ENCODE data around the gene HNRNPC. TPM values are rescaled to one million over a fixed set of nuclear protein-coding genes. Genes with fewer than 3 reads are reported as not detected.

The HNRNPC gene
- 653 and 683 TPM in 2 replicates for total RNA-seq

DNA sequence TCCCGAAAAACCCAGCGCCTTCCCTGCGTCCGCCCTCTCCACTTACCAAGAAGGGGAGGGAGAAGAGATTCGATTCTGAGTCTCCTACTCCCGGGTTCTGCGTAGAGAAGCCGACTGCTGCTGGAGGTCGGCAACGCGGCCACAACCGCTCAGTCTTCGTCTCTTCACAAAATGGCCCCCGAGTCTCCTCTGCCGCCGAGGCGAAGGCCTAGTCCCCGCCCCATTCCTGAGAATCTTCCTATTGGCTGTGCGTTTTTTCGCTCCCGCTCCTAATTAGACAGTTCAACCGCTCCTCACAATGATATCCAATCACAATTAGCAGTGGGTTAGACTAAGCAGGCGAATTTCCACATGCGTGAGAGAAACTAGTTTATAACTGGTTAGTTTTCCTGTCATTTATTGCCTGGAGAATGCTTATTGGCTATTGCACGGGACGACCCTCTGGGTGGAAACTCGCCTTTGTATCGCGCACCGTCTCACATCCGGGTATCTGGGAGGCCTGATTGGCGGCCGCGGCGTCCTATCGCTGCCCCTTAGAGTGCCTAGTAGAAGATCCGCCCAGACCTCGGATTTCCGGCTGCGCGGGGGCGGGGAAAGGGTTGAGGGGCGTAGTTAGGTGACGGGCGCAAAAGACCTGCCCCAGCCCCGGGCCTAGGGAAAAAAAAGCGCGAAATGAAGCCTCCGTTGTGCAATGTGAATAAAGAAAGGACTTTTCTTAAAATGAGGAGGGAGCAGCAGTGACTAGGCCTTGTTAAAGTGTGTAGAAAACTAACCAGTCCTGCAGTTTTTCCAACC is at the start of gene HNRNPC:
Gene HNRNPC (minus strand): TSS at position 191 of the 795 bp plus-strand sequence. CDS start 35,249 bp downstream, outside the sequence.
- H3K27ac Mint-ChIP-seq = peak within 1 kb of the TSS; percentile 100
- POLR2A ChIA-PET = interaction anchor here (0.6 to 2.0 kb wide), 16 partner anchors 9 to 927 kb away, joined by 3 to 14 read pairs (median 4); partner anchors contain the start of genes RPGRIP1 and SUPT16H
- H3K4me1 Mint-ChIP-seq = peaks cover 48% of the 10 kb centered on the region
- peaks cover 50% of the 10 kb centered on the region for H3K36me3 Mint-ChIP-seq (ENCODE audit: low read depth)
- peak; percentile 100 for DNase-seq
- no peaks in the 10 kb centered on the region for H3K9me3 Mint-ChIP-seq
- TF ChIP-seq, protein P1, sequence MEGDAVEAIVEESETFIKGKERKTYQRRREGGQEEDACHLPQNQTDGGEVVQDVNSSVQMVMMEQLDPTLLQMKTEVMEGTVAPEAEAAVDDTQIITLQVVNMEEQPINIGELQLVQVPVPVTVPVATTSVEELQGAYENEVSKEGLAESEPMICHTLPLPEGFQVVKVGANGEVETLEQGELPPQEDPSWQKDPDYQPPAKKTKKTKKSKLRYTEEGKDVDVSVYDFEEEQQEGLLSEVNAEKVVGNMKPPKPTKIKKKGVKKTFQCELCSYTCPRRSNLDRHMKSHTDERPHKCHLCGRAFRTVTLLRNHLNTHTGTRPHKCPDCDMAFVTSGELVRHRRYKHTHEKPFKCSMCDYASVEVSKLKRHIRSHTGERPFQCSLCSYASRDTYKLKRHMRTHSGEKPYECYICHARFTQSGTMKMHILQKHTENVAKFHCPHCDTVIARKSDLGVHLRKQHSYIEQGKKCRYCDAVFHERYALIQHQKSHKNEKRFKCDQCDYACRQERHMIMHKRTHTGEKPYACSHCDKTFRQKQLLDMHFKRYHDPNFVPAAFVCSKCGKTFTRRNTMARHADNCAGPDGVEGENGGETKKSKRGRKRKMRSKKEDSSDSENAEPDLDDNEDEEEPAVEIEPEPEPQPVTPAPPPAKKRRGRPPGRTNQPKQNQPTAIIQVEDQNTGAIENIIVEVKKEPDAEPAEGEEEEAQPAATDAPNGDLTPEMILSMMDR (IDR thresholded peaks at IDR 0.05) = no peak
- CTCF ChIA-PET = no interaction called here
- H3K4me3 Mint-ChIP-seq = peak within 1 kb of the TSS; percentile 100
- peak; percentile 87 for ATAC-seq (ENCODE audit: low read depth)
- intact Hi-C loops (cut with micrococcal nuclease) = loop anchor here (1.0 to 10.0 kb wide), 9 partner anchors 39 to 645 kb away; partner anchors contain the start of genes CHD8, RNASE4, SUPT16H and TMEM253
- no peaks in the 10 kb centered on the region for H3K27me3 Mint-ChIP-seq

DNA sequence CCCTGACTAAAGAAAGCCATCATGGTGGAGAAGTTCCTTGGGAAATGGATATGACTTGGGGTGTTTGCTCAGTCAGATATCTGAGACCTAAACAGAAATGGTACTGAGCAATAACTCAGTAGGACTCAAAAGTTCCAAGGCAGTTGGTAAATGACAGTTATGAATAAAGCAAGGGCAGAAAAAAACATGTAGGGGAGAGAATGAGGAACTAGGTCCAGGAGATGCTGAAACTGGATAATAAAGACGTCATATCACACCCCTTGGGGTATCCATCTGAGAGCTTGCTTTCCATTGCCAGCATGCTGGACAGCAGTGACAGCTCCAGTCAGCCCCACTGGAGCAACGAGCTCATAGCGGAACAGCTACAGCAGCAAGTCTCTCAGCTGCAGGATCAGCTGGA is 48.2 kb upstream of the HNRNPC start:
- ChIA-PET POLR2A (interaction anchor here (0.5 to 2.0 kb wide), 7 partner anchors 9 to 64 kb away, joined by 3 to 7 read pairs (median 4); no protein-coding TSS in a partner anchor), CTCF (no interaction called here)
- Mint-ChIP-seq H3K36me3 (ENCODE audit: low read depth) (no peaks in the 10 kb centered on the region), H3K27ac (peak overlapping the region; percentile 64), H3K27me3 (no peaks in the 10 kb centered on the region), H3K9me3 (no peaks in the 10 kb centered on the region), H3K4me3 (peak overlapping the region; percentile 25), H3K4me1 (peaks cover 22% of the 10 kb centered on the region)
- TF ChIP-seq, protein P1 (IDR thresholded peaks at IDR 0.05) = no peak
- intact Hi-C loops (cut with micrococcal nuclease) = loop anchor here (1.0 kb wide), 1 partner anchor 9 kb away; no protein-coding TSS in a partner anchor
- ATAC-seq (ENCODE audit: low read depth) (peak; percentile 86), DNase-seq (no peak)

DNA sequence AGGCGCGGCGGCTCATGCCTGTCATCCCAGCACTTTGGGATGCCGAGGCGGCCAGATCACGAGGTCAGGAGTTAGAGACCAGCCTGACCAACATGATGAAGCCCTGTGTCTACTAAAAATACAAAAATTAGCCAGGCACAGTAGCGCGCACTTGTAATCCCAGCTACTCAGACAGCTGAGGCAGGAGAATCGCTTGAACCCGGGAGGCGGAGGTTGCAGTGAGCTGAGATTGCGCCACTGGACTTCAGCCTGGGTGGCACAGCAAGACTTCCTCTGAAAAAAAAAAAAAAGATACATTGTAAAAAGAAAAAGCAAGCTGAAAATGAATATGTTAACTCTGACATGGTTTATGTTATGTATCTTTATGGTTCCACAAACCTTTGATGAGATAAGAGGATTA is 44.3 kb upstream of the HNRNPC start:
- POLR2A ChIA-PET = interaction anchor here (0.6 kb wide), 1 partner anchor 56 kb away, joined by 3 read pairs; no protein-coding TSS in a partner anchor

DNA sequence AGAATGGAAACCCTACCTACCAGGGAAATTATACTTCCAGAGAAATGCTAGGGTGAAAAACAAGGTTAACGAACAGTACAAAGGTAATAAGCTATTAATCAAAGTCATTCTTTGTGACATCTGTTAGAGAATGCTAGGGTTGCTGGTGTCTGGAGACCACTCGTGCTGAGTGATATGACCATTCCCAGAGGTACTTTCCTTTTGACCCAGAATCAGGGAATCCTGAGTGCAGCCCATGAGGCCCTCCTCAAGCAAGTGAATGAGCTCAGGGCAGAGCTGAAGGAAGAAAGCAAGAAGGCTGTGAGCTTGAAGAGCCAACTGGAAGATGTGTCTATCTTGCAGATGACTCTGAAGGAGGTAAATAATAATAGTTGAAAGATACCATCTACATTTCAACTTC is 42.4 kb upstream of the HNRNPC start:
- ATAC-seq (ENCODE audit: low read depth) (no peak), DNase-seq (no peak)
- ChIA-PET CTCF (no interaction called here), POLR2A (interaction anchor here (0.6 kb wide), 1 partner anchor 41 kb away, joined by 3 read pairs; no protein-coding TSS in a partner anchor)
- no peaks in the 10 kb centered on the region for H3K9me3 Mint-ChIP-seq
- TF ChIP-seq, protein P1 (IDR thresholded peaks at IDR 0.05) = no peak
- H3K27ac Mint-ChIP-seq = no peak overlapping the region
- no peaks in the 10 kb centered on the region for H3K36me3 Mint-ChIP-seq (ENCODE audit: low read depth)
- no peak overlapping the region for H3K4me3 Mint-ChIP-seq
- H3K27me3 Mint-ChIP-seq = no peaks in the 10 kb centered on the region
- intact Hi-C loops (cut with micrococcal nuclease) = no loop called here
- H3K4me1 Mint-ChIP-seq = peaks cover 26% of the 10 kb centered on the region

More for the DNA sequence above, 44.3 kb upstream of the HNRNPC start:
- no peak overlapping the region for H3K27ac Mint-ChIP-seq
- peaks cover 25% of the 10 kb centered on the region for H3K4me1 Mint-ChIP-seq
- H3K9me3 Mint-ChIP-seq = no peaks in the 10 kb centered on the region
- H3K36me3 Mint-ChIP-seq (ENCODE audit: low read depth) = no peaks in the 10 kb centered on the region
- H3K27me3 Mint-ChIP-seq = no peaks in the 10 kb centered on the region
- CTCF ChIA-PET = no interaction called here
- H3K4me3 Mint-ChIP-seq = no peak overlapping the region
- intact Hi-C loops (cut with micrococcal nuclease) = no loop called here
- DNase-seq = no peak
- TF ChIP-seq, protein P1 (IDR thresholded peaks at IDR 0.05) = no peak
- ATAC-seq (ENCODE audit: low read depth) = no peak

DNA sequence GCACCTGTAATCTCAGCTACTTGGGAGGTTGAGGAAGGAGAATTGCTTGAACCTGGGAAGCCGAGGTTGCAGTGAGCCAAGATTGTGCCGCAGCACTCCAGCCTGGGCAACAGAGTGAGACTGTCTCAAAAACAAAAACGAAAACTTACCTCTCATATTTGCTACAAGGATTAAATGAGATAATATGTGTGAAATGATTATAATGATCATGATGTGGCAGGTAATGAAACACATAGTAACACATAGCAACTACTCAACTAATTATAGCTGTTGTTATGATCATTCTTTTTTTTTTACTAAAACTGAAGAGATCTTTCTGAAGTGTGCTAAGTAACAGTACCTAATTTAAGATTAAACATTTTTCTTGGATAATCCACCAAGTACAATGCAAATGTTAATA is 40.7 kb upstream of the HNRNPC start:
- POLR2A ChIA-PET = interaction anchor here (1.4 to 3.3 kb wide), 3 partner anchors 42 to 74 kb away, joined by 4 to 31 read pairs (median 13); partner anchors contain the start of gene SUPT16H
- ATAC-seq (ENCODE audit: low read depth) (no peak), DNase-seq (no peak)
- Mint-ChIP-seq H3K27ac (no peak overlapping the region), H3K9me3 (no peaks in the 10 kb centered on the region), H3K27me3 (no peaks in the 10 kb centered on the region), H3K36me3 (ENCODE audit: low read depth) (no peaks in the 10 kb centered on the region), H3K4me1 (peaks cover 26% of the 10 kb centered on the region), H3K4me3 (no peak overlapping the region)
- intact Hi-C loops (cut with micrococcal nuclease) = loop anchor here (5.0 to 10.0 kb wide), 4 partner anchors 42 to 1992 kb away; partner anchors contain the start of genes DAD1 and PPP1R3E
- CTCF ChIA-PET = no interaction called here
- TF ChIP-seq, protein P1 (IDR thresholded peaks at IDR 0.05) = no peak
